HUES64 (cell line): ENCODE measurements around the gene DNM1L. TPM values are rescaled to one million over a fixed set of nuclear protein-coding genes. Genes with fewer than 3 reads are reported as not detected.

Source experiments
- H3K27ac ChIP-seq: 2 replicates; pipeline ENCODE4 v1.7.0; 2013; ENCODE audit warnings: low read depth, low read length, inconsistent platforms
- H3K27me3 ChIP-seq: 2 replicates; pipeline ENCODE4 v1.6.1; 2013; ENCODE audit warnings: mild to moderate bottlenecking, low read length; ENCODE audit not compliant: insufficient read depth
- H3K36me3 ChIP-seq: 2 replicates; pipeline ENCODE4 v1.6.1; 2013; ENCODE audit warnings: mild to moderate bottlenecking, low read length; ENCODE audit not compliant: insufficient read depth
- H3K4me1 ChIP-seq: 2 replicates; pipeline ENCODE4 v1.6.1; 2013; ENCODE audit warnings: mild to moderate bottlenecking, low read length, moderate library complexity; ENCODE audit not compliant: insufficient read depth
- H3K4me3 ChIP-seq: 2 replicates; pipeline ENCODE4 v1.5.1; 2013; ENCODE audit warnings: mild to moderate bottlenecking, low read length, moderate library complexity
- H3K9ac ChIP-seq: 2 replicates; pipeline ENCODE4 v1.6.1; 2013; ENCODE audit warnings: mild to moderate bottlenecking, low read depth, low read length
- H3K9me3 ChIP-seq: 2 replicates; pipeline ENCODE4 v1.6.1; 2013; ENCODE audit warnings: low read depth, low read length; ENCODE audit not compliant: insufficient read depth
- WGBS: fragments of 150-250, 120-280 bp; methylation state at CpG from one replicate; pipeline ENCODE4 v1.1.7; 2013; ENCODE audit warnings: missing lambda C conversion rate; 5-methylcytosine and 5-hydroxymethylcytosine counted together
- polyA plus RNA-seq, 2 experiments: library from polyadenylated mRNA; stranded (reverse); fragments of 50-300 nt; gene quantifications; one replicate each; pipeline ENCODE4 v1.2.3, GENCODE V29; 2013

DNM1L gene
- polyA plus RNA-seq (2013, experiment 1 of 2) = 52.7 TPM
- polyA plus RNA-seq (2013, experiment 2 of 2) = 62.3 TPM

- H3K4me3 ChIP-seq = peak within 1 kb of the TSS; percentile 74
- H3K27ac ChIP-seq = peak within 1 kb of the TSS; percentile 76; the same call in 1 of the 2 replicates
- H3K4me1 ChIP-seq = peaks cover 12% of the 10 kb centered on the region
- under 1% methylated on average over 76 of the region's 76 CpGs for WGBS
- peaks cover 6% of the 10 kb centered on the region; the same call in 1 of the 2 replicates for H3K36me3 ChIP-seq
- peak within 1 kb of the TSS; percentile 83 for H3K9ac ChIP-seq
- H3K27me3 ChIP-seq = no peaks in the 10 kb centered on the region
- no peaks in the 10 kb centered on the region for H3K9me3 ChIP-seq
Observed at GRCh38 chr12:32679091-32679919, at the start of gene DNM1L. Gene DNM1L (plus strand): TSS chr12:32679301. CDS start chr12:32679364, 63 bp downstream.

- Histone ChIP-seq H3K9ac (no peak overlapping the region), H3K36me3 (peaks cover 81% of the 10 kb centered on the region), H3K27me3 (no peaks in the 10 kb centered on the region), H3K4me3 (no peak overlapping the region), H3K4me1 (no peaks in the 10 kb centered on the region), H3K9me3 (no peaks in the 10 kb centered on the region; the same call in 1 of the 2 replicates), H3K27ac (no peak overlapping the region)
- 93% methylated on average over 6 of the region's 6 CpGs for WGBS
Observed at GRCh38 chr12:32641287-32641901, 37.7 kb upstream of the DNM1L start.

- Histone ChIP-seq H3K27ac (no peak overlapping the region), H3K4me3 (no peak overlapping the region), H3K9ac (no peak overlapping the region), H3K9me3 (no peaks in the 10 kb centered on the region), H3K27me3 (no peaks in the 10 kb centered on the region), H3K4me1 (no peaks in the 10 kb centered on the region), H3K36me3 (peaks cover 57% of the 10 kb centered on the region)
- 100% methylated on average over 1 of the region's 2 CpGs for WGBS
Observed at GRCh38 chr12:32644431-32644830, 34.7 kb upstream of the DNM1L start.

DNA sequence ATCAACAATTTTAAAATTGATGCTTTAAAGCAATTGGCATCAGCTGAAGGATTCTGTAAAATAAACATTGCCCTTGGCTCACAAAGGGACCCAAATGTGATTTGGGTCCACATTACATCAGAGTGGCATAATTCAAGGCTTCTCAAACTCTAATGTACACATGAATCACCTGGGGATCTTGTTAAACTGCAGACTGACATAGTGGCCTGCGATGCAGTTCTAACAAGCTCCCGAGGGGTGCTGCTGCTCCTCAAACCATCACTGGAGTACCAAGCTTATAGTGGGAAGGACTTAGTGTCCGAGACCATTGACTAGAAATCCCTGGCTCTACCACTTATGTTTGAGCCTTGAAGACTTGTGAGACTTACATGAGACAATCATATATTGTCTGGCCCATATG, 31.8 kb upstream of the DNM1L start:
- Histone ChIP-seq H3K27ac (no peak overlapping the region), H3K4me3 (no peak overlapping the region), H3K36me3 (peaks cover 29% of the 10 kb centered on the region), H3K9me3 (no peaks in the 10 kb centered on the region), H3K9ac (no peak overlapping the region), H3K4me1 (no peaks in the 10 kb centered on the region), H3K27me3 (no peaks in the 10 kb centered on the region)
- 99% methylated on average over 3 of the region's 3 CpGs for WGBS

DNA sequence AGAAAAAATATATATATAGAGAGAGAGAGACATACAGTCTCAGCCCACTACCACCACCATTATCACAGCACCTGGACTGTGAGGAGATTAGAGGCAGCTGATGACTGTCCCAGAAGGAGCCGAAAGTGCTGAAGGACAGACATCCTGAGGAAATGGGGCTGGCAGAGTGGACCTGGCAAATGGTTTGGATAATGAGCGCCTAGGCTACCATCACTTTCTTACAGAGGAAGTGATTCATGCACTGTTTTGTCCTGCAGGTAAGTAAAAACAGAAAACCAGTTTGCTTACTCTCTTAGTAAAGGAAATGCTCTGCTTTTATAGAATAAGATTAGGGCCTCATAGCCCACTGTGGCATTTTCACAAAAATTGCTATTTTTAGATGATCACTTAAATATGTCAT, 28.6 kb upstream of the DNM1L start:
- H3K27me3 ChIP-seq = no peaks in the 10 kb centered on the region
- no peaks in the 10 kb centered on the region for H3K9me3 ChIP-seq
- H3K36me3 ChIP-seq = no peaks in the 10 kb centered on the region; the same call in 1 of the 2 replicates
- WGBS = 47% methylated on average over 2 of the region's 2 CpGs
- H3K9ac ChIP-seq = no peak overlapping the region
- no peak overlapping the region for H3K27ac ChIP-seq
- H3K4me1 ChIP-seq = no peaks in the 10 kb centered on the region
- H3K4me3 ChIP-seq = no peak overlapping the region

- no peak overlapping the region for H3K27ac ChIP-seq
- 92% methylated on average over 5 of the region's 5 CpGs for WGBS
Observed at GRCh38 chr12:32651151-32651955, 27.7 kb upstream of the DNM1L start.

GRCh38 chr12:32651956-32652210, 27.2 kb upstream of the DNM1L start:
- Histone ChIP-seq H3K4me3 (no peak overlapping the region), H3K27ac (no peak overlapping the region), H3K9ac (no peak overlapping the region), H3K9me3 (no peaks in the 10 kb centered on the region), H3K27me3 (no peaks in the 10 kb centered on the region), H3K36me3 (no peaks in the 10 kb centered on the region), H3K4me1 (no peaks in the 10 kb centered on the region)
- 95% methylated on average over 4 of the region's 4 CpGs for WGBS

More at GRCh38 chr12:32651151-32651955, 27.7 kb upstream of the DNM1L start:
- Histone ChIP-seq H3K9ac (no peak overlapping the region), H3K9me3 (no peaks in the 10 kb centered on the region), H3K36me3 (no peaks in the 10 kb centered on the region), H3K4me3 (no peak overlapping the region), H3K27me3 (no peaks in the 10 kb centered on the region), H3K4me1 (no peaks in the 10 kb centered on the region)

GRCh38 chr12:32659908-32660440, 19.1 kb upstream of the DNM1L start:
- no peaks in the 10 kb centered on the region for H3K9me3 ChIP-seq
- no peaks in the 10 kb centered on the region for H3K36me3 ChIP-seq
- no peak overlapping the region for H3K9ac ChIP-seq
- no peak overlapping the region for H3K4me3 ChIP-seq
- no peaks in the 10 kb centered on the region for H3K27me3 ChIP-seq
- H3K4me1 ChIP-seq = no peaks in the 10 kb centered on the region
- H3K27ac ChIP-seq = no peak overlapping the region
- 94% methylated on average over 6 of the region's 6 CpGs for WGBS

DNA sequence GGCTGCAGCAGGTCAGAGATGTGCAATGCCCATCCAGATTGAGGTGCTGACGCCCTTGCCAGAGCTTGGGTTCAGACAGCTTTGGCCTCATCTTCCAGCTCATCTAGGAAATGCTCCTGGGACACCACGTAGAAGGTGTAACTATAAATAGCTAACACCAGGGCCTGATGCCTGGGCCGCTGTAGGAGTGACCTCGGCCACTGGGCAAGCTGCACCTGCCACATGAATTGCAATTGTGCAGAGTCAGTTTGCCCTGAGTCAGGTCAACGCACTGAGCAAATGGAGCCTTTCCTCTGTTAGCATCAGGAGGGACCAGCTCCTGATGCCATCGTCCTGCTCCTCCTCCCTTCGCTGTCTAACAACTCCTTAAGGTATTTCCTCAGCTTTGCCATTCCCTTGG, 17.4 kb upstream of the DNM1L start:
- 94% methylated on average over 7 of the region's 7 CpGs for WGBS
- Histone ChIP-seq H3K27ac (no peak overlapping the region), H3K4me3 (no peak overlapping the region), H3K27me3 (no peaks in the 10 kb centered on the region), H3K9me3 (no peaks in the 10 kb centered on the region), H3K4me1 (no peaks in the 10 kb centered on the region), H3K9ac (no peak overlapping the region), H3K36me3 (no peaks in the 10 kb centered on the region)

DNA sequence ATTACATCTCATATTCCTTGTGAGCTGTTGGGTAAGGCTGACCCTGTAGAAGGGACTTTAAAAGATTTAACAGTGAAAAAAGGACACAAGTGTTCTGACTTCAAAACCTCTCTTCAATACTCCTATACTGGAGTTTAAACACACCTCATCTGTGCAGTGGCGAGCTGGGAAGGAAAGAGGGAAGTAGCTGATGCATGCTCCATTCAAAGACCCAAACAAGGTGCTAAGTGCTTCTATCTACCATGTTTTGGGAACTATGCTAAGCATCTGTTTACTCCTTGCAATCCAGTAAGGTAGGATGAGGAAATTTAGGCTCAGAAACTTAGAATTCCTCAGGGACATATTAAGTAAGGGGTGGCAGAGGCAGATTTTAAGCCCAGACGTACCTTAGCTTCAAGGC, 16.4 kb upstream of the DNM1L start:
- 93% methylated on average over 2 of the region's 2 CpGs for WGBS
- Histone ChIP-seq H3K27ac (no peak overlapping the region), H3K4me1 (no peaks in the 10 kb centered on the region), H3K9me3 (no peaks in the 10 kb centered on the region), H3K4me3 (no peak overlapping the region), H3K27me3 (no peaks in the 10 kb centered on the region), H3K9ac (no peak overlapping the region), H3K36me3 (no peaks in the 10 kb centered on the region)

GRCh38 chr12:32666018-32666417, 13.1 kb upstream of the DNM1L start:
- no peak overlapping the region for H3K27ac ChIP-seq
- H3K36me3 ChIP-seq = no peaks in the 10 kb centered on the region
- WGBS = 95% methylated on average over 14 of the region's 14 CpGs
- H3K4me3 ChIP-seq = no peak overlapping the region
- no peaks in the 10 kb centered on the region for H3K27me3 ChIP-seq
- H3K9me3 ChIP-seq = peaks cover 9% of the 10 kb centered on the region
- H3K4me1 ChIP-seq = no peaks in the 10 kb centered on the region
- H3K9ac ChIP-seq = no peak overlapping the region
